Inferior parietal cortex (tissue), 1 donor: ENCODE results near the gene WWOX.

Experiments used
- DNase-seq: peaks from one replicate; pipeline ENCODE4 v3.0.0-alpha.2; 2016; ENCODE audit errors: extremely low spot score

WWOX gene

DNA sequence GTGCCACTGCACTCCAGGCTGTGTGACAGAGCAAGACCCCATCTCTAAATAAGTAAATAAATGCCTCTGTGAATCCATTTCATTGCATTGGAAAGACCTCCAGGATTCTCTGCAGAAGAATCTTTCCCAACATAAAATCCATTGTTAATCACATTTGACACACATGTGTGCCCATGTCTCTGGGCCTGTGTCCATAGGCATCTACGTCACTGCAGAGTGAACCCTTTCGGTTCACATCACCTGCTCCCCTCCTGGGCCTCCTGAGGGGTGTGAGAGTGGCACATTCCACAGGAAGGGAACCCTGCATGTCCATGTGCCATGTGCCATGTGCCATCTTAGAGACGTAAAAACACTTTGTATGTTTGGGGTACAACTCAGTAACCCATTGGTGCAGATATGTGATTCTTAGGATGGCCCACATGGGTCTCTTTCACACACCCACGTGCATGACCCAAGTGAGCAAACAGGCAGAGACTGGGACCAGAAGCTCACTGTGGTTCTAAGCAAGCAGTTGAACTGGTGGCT is 1073.6 kb downstream of the WWOX start:
- no peak for DNase-seq

- no peak for DNase-seq
Observed at GRCh38 chr16:79173919-79174318, 1074.5 kb downstream of the WWOX start.

- no peak for DNase-seq
Observed at GRCh38 chr16:79175286-79176057, 1076.0 kb downstream of the WWOX start.

DNA sequence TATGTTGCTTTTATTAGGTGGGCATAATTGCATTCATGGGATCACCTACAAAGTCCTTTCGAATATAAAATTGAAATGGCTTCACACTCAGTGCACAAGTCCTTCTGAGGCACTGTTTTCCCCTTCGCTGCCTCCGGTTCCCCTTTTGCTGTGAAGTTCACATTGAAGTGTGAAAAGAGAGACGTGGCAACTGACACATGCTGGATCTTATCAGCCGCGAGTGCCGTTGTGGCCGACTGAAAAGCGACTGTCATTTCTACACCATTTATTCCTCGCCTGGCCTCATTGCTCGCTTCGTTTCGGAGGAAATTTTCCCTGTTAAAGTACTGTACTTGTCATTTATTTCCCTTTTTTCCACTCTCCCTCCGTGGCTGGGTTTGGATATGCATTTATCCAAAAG is 1077.6 kb downstream of the WWOX start:
- no peak for DNase-seq

DNA sequence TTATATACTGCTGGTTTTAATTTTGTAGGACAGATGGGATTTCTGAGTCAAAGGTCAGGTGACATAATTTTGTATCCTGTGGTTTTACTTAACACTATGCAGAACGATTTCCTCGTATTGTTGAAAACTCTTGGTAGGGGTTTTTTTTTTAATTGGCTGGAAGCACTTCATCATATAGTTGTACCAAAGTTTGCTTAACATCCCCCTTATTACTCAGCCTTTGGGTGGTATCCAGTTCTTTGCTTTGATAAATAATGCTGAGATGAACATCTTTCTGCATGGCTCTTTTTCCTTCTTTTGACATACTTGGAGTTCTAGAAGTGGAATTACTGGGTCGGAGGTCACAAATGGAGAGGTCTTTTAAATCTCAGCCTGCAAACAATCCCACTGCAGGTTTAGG is 1082.0 kb downstream of the WWOX start:
- DNase-seq: no peak

GRCh38 chr16:79182616-79183015 is 1083.2 kb downstream of the WWOX start:
- DNase-seq: peak; percentile 22

- DNase-seq: no peak
Observed at GRCh38 chr16:79183571-79183970, 1084.1 kb downstream of the WWOX start.

DNA sequence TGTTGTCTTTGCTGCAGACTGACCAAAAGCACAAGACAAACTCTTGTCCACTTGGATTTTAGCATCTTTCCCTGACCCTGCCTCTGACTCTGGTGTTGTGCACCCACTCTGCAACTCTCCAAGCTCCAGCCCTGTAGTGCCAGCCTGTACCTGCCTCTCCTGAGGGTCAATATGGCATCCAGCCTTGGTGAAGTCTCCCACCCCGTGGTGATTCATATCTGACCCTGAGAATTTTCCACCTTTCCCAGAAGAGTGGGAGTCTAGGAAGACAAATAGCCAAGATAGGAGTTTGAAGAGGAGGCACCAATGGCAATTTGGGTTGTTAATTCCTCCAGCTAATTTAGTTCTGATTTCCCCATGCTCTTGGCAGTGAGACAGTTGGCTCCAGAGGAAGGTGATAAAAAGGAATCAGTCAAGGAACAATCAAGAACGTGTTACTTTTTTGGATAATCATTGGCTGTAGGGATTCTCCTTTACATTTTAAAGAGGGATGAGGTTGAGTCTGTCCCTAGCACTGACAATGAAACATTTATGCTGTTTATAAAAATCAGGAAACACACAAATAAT is 1085.1 kb downstream of the WWOX start:
- DNase-seq: no peak

DNA sequence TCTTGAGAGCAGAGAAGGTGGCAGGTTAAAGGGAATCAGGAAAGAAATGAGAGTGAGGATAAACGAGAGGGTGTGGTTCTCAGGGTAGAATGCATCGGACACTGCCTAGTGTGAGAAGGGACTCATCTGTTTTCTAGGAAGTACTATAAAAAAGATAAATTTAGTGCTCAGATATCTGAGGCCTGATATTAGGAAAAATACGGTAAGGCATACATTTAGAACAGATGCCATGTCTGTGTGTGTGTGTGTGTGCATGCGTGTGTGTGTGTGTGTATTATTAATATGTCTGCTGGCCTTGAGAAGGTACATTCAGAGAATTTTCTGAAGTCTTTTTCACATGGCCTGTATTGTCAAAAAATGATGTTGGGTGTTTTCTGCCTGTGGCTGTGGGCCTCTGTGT is 1086.3 kb downstream of the WWOX start:
- no peak for DNase-seq

- DNase-seq: no peak
Observed at GRCh38 chr16:79186196-79186595, 1086.7 kb downstream of the WWOX start.

DNA sequence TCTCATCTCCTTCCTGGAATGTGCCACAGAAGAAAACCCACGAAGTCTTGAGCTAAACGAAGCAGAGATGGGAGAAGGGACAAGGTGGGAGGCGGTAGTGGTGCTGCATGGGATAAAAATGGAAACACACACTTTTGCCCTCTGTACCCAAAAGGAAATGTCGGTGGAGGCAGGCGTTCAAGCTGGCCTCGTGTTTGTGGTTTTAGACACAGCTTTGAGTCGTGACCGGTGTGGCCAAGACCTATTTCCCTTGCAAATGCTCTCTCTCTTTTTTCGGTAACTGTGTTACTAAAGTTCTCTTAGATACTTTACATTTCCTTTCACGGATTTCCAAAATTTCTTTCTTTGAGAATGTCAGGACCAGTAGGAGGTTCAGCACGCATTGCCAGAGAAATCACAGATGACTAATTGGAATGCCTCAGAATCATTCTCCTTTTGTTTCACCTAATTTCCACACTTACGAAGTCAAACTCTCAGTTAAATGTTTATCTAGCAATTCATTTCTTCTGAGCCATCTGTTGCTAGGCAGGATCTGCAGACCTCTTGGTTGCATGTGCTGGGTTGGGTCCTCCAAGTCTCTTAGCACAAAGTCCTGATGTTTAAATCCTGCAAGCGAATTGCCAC is 1088.8 kb downstream of the WWOX start:
- DNase-seq: no peak

DNA sequence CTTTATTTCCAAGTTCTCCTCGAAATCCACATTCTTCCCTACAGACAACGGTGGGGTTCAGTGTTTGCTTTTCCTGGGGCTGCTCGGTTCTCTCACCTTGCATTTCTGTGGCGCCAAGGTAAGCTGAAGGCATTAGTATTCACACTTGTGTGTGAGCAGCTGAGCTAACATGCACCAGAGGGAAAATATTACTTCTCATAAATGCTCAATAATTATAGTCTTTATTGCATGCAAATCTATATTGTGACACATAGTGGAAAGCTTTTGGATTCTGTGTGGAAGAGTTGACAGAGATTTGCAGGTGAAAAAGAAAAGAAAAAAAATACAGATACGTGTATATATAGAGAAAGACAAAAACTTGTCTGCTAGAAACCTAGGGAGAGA is 1089.3 kb downstream of the WWOX start:
- DNase-seq: no peak

GRCh38 chr16:79190542-79190941 is 1091.1 kb downstream of the WWOX start:
- DNase-seq: no peak

GRCh38 chr16:79191933-79192332 is 1092.5 kb downstream of the WWOX start:
- no peak for DNase-seq

DNA sequence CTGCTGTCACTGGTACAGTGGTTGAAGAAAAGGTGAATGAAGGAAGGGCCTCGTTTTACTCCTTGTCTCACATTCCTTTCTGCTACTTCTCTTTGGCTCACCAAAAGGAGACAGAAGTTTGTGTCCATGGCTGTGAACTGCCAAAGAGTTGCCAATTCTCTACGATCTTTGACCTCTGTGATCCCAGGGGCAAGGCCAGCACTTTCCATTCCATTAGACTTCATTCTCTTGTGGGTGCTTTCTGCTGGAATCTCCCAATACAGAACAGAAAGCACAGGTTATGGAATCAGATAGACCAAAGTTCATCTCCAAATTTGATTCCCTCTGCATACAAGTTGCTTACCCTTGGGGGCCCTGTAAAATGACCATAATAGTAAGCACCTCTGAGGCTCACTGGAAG is 1093.5 kb downstream of the WWOX start:
- DNase-seq: no peak

- no peak for DNase-seq
Observed at GRCh38 chr16:79194291-79194690, 1094.8 kb downstream of the WWOX start.

GRCh38 chr16:79195938-79196337 is 1096.5 kb downstream of the WWOX start:
- no peak for DNase-seq

GRCh38 chr16:79201436-79201835 is 1102.0 kb downstream of the WWOX start:
- DNase-seq: no peak

GRCh38 chr16:79202977-79203376 is 1103.5 kb downstream of the WWOX start:
- DNase-seq: no peak

DNA sequence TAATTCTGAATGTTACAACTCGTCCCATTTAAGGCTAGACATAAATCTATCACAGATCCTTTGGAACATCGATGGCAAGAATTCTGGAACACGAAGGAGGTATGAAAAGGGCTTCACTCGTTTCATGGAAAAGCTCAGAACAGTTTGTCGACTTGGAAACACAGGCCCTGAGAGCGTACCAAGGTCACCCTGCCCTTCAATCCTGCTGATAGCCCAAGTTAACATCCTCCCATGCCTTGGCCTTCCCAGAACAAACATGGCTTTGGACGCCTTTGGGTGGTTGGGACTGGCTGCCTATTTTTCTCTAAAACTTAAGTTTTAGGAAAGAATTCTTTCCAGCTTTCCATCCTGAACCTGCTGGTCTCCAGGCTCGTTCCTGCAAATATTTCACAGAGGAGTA is 1105.0 kb downstream of the WWOX start:
- DNase-seq: no peak

DNA sequence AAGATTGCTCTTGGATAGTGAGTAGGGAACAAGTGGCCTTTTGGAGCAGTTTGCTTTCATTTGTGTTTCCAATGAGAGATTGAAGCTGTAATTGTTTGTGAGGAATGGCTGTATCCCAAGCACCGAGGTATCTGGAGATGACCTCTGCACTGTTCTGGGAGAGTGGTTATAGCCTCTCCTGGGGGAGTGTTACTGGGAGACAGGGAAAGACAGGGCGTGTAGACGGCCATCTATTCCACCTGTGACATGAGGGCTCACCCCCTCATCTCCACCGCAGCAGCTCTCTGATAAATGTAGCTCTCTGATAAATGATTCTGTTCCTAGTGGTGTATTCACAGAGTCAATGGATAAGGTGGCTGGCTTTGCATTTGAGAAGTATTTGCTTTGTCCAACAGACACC is 1107.4 kb downstream of the WWOX start:
- DNase-seq: no peak

DNA sequence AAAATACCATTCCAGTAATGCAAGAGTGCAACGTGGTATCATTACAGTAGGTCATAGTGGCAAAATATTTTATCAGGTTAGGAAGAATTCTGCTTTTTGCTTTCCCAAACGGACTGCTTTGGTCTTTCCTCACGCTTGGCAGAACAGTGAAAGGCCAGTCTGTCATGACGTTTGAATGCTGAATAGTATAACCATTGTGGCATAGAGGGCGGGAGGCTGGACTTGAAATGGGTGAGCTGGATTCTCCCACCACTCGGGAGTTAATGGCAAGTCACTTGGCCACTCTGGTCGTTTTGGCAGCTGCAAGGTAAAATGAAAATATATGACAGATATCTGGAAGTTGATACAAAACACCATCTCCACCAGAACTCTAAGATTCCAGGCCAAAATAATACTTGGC is 1109.9 kb downstream of the WWOX start:
- no peak for DNase-seq

DNA sequence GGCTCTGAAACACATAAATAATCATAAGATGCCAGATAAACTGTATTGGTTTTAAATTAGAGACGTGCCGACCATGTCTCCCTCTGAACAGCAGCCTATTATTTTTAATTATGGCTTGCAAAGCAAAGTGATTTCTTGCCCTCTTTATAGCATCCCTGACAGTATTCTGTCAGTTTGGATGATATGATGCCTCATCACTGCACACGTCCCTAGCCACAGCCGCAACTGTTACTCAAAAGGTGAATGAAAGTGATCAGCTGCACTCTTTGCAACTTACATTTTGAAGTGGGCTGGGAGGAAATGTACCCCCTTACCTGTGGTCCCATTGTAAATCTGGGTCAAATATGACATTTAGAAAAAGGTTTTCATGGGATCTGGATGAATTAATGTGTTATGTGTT is 1111.2 kb downstream of the WWOX start:
- DNase-seq: no peak
